Adrenal gland (tissue), 12 donors: ENCODE results near the gene CPSF4. TPM values are rescaled to one million over a fixed set of nuclear protein-coding genes. Genes with fewer than 3 reads are reported as not detected.

ENCODE experiments used
- DNase-seq, 7 donors: peaks; one replicate each; pipeline ENCODE4 v3.0.0-alpha.2; 2019 to 2020
- H3K27ac ChIP-seq, 5 donors: fragments of 200-600 bp; sonication (generic) in 4 of 5; 1 replicate in 3 of 5; 2 replicates in 2 of 5; pipeline versions ENCODE4 v1.5.1 to v1.8.0; 2016 to 2020; ENCODE audit warnings: mild to moderate bottlenecking in 1 of 5
- H3K27me3 ChIP-seq: fragments of 200-600 bp; 2 replicates; pipeline ENCODE4 v1.8.0; 2021
- H3K36me3 ChIP-seq, 2 donors: fragments of 200-600 bp; replicated peaks in 1 of 2; 1 replicate in 1 of 2; 2 replicates in 1 of 2; pipeline versions ENCODE4 v1.5.1 to v1.8.0; 2018 to 2022
- H3K4me1 ChIP-seq, 2 donors: fragments of 200-600 bp; replicated peaks in 1 of 2; 1 replicate in 1 of 2; 2 replicates in 1 of 2; pipeline versions ENCODE4 v1.5.1 to v1.8.0; 2018 to 2021
- H3K4me3 ChIP-seq, 4 donors: fragments of 200-600 bp; sonication (generic) in 3 of 4; one replicate each; pipeline ENCODE4 v1.5.1; 2016 to 2018
- H3K9me3 ChIP-seq, 3 donors: fragments of 200-600 bp; sonication (generic) in 1 of 3; replicated peaks in 1 of 3; 1 replicate in 2 of 3; 2 replicates in 1 of 3; pipeline versions ENCODE4 v1.5.1 to v1.8.0; 2016 to 2021
- POLR2A ChIP-seq, 2 donors: fragments of 450-650 bp; IDR thresholded peaks; one replicate each; pipeline ENCODE4 v1.6.1; 2017; ENCODE audit warnings: antibody characterized with exemption in 2 of 2, mild to moderate bottlenecking in 2 of 2, moderate library complexity in 1 of 2
- WGBS, 4 donors: extraction: QIAGEN DNeasy Blood & Tissue Kit in 2 of 4; methylation state at CpG; one replicate each; pipeline versions ENCODE4 v1.1.5 to v1.1.7; 2013 to 2017; 5-methylcytosine and 5-hydroxymethylcytosine counted together
- intact Hi-C, 2 donors: fragments of 100-400 bp; cut with DNase I; formaldehyde crosslinking; loops; one replicate each; pipeline versions ENCODE4 v1.14.1 to v1.15.0; 2022 to 2023
- polyA plus RNA-seq, 3 donors: library from polyadenylated mRNA; stranded (reverse); fragments of 200-250 nt in 2 of 3; fragments of 350-450 nt in 1 of 3; fragmentation: Illumina TruSeq in 1 of 3; extraction: RNeasy Lipid Tissue Mini Kit (QIAGEN cat#74804) in 1 of 3; gene quantifications; one replicate each; pipeline ENCODE4 v1.2.3, GENCODE V29; 2013 to 2014
- total RNA-seq, 9 donors: library from RNA; depleted of rRNA in 4 of 9; stranded (reverse); fragments of >200 nt in 4 of 9; fragments of 120-200 nt in 1 of 9; fragmentation: NEBNext Ultra II Directional in 1 of 9; extraction: Animal tissue kit (Norgen Biotek cat#: 25700) in 1 of 9; gene quantifications; one replicate each; pipeline versions ENCODE4 v1.1.0 to v1.2.4, GENCODE V29; 2013 to 2023
- TF ChIP-seq, protein P1 (sequence below), 6 experiments: fragments of 450-650 bp in 4 of 6; fragments of 200-600 bp in 2 of 6; sonication (generic) in 1 of 6; IDR thresholded peaks; 1 replicate in 5 of 6; 2 replicates in 1 of 6; pipeline versions ENCODE4 v1.5.1 to v1.8.0; 2016 to 2021; ENCODE audit warnings: antibody characterized with exemption in 6 of 6, mild to moderate bottlenecking in 2 of 6, moderate library complexity in 1 of 6
- donor health status: healthy with polysubstance abuse.
- donor health status: Bipolar disorder and iron deficiency.
- donor health status: DM: yes; HTN: yes; CAD: no.
- donor health status: DM: no; HTN: no; CAD: no.
- donor health status: DM: no; HTN: no; CAD: no.
- donor health status: DM: yes; HTN: yes; CAD: no.

Gene CPSF4
- total and polyA plus RNA-seq, 12 donors = 16.0 to 40.5 (median 28.0) TPM

DNA sequence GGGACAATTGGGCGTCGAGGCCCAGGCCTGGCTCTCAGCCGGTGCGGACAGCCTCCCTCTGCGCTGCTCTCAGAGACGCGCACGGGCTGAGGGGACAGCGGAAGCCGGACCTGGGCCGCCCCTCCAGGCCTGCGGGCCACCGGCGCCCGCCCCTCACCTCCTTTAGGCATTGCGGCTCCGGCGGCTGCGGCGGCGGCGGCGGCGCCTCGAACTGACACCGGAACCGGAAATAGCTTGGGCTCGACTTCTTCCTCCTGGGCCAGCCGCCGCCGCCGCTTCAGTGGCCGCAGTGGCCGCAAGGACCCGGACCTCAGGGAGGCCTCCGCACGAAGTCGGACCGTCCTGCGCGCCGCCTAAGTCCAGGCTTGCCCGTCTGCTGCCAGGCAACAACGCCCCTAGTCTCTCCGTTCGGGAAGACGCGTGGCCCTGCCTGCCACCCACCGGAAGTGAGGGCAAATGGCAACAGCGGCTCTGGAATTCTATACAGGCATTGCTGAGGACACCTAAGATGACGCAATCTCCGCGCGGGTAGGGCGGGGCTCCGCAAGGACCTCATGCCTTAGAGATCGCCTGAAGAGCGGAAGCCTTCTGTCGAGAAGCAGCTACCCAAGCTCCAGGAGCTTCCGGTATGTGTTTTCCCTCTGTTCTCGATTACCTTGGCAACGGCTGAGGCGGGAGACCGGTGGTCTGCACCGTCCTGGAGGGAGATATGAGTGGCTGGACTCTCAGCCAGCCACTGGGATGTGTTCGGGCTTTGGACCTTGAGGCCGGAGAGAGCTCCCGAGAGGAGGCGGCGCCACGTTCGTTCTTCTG, 30.2 kb upstream of the CPSF4 start, which contains the start of the genes BUD31 and PDAP1:
Gene BUD31 (plus strand): TSS at position 591 of the 813 bp plus-strand sequence. CDS start 2,124 bp downstream, outside the sequence.
Gene PDAP1 (minus strand): TSS at position 219 of the 813 bp plus-strand sequence. CDS start 49 bp downstream, at position 170.
- peak within 1 kb of the TSS; percentile 91 to 99 (median 92) for H3K27ac ChIP-seq
- H3K36me3 ChIP-seq = peaks cover 0 to 41% of the 10 kb centered on the region in 2 donors
- intact Hi-C loops = no loop called here
- peak; percentile 69 to 94 for TF ChIP-seq POLR2A (IDR thresholded peaks at IDR 0.05)
- TF ChIP-seq, protein P1, sequence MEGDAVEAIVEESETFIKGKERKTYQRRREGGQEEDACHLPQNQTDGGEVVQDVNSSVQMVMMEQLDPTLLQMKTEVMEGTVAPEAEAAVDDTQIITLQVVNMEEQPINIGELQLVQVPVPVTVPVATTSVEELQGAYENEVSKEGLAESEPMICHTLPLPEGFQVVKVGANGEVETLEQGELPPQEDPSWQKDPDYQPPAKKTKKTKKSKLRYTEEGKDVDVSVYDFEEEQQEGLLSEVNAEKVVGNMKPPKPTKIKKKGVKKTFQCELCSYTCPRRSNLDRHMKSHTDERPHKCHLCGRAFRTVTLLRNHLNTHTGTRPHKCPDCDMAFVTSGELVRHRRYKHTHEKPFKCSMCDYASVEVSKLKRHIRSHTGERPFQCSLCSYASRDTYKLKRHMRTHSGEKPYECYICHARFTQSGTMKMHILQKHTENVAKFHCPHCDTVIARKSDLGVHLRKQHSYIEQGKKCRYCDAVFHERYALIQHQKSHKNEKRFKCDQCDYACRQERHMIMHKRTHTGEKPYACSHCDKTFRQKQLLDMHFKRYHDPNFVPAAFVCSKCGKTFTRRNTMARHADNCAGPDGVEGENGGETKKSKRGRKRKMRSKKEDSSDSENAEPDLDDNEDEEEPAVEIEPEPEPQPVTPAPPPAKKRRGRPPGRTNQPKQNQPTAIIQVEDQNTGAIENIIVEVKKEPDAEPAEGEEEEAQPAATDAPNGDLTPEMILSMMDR (IDR thresholded peaks at IDR 0.05) = peak in 3 of 6 experiments; percentile 24 to 49 (median 37)
- WGBS, 4 donors = 0 to 1% (median 0%) methylated on average over 6 to 72 of the region's 72 CpGs
- no peaks in the 10 kb centered on the region for H3K27me3 ChIP-seq
- no peaks in the 10 kb centered on the region for H3K9me3 ChIP-seq
- DNase-seq = peak; percentile 91 to 98 (median 94)
- peak within 1 kb of the TSS; percentile 75 to 99 (median 91) for H3K4me3 ChIP-seq
- peaks cover 16 to 46% of the 10 kb centered on the region in 2 donors for H3K4me1 ChIP-seq

DNA sequence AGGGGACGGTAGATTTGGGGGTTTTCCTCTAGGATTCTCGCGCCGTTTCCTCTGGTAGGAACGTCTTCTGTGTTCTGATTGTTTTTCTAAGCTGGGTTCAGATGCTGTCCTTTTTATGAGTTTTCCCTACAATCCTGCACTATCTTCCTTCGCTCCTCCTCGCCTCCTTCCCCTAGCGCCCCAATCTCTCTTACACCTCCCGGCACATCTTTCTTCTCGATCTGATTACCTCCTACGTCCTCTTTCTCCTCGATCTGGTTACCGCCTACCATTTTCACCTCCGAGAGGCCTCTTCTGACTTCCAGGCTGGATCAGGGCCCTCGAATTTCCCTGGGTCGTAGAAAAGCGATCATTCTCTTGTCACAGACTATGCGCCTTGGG, 29.6 kb upstream of the CPSF4 start:
- WGBS, 4 donors = 0 to 1% (median 1%) methylated on average over 18 of the region's 18 CpGs
- peaks cover 0 to 43% of the 10 kb centered on the region in 2 donors for H3K36me3 ChIP-seq

DNA sequence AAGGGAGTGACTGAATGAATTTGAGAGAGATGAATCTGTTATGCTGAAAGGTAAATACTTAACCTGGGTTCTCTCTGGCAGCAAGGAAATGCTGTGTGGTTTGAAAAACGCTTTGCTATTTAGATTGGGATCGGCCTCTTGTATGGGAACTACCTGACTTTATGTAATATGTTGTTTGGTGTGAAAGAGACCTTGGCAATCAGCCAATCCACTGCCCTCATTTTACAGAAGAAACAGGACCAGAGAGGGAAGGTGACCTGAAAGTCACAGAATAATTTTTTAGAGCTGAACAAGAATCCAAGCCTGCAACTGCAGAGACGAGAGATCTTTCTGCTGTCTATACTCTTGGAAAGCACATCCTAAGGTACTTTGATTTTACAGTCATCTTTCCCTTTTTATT, 28.9 kb upstream of the CPSF4 start:
- H3K27me3 ChIP-seq = no peaks in the 10 kb centered on the region
- peak overlapping the region in 3 of 5 donors; percentile 91 to 99 (median 98) for H3K27ac ChIP-seq
- H3K4me1 ChIP-seq = peaks cover 16 to 39% of the 10 kb centered on the region in 2 donors
- H3K9me3 ChIP-seq = no peaks in the 10 kb centered on the region
- no peak for TF ChIP-seq POLR2A (IDR thresholded peaks at IDR 0.05)
- TF ChIP-seq, protein P1 (IDR thresholded peaks at IDR 0.05) = no peak
- no peak for DNase-seq
- H3K4me3 ChIP-seq = peak overlapping the region in 2 of 4 donors; percentile 83 to 99
- intact Hi-C loops = no loop called here
- WGBS, 4 donors = 22 to 31% (median 24%) methylated on average over 3 of the region's 3 CpGs
- peaks cover 0 to 44% of the 10 kb centered on the region in 2 donors for H3K36me3 ChIP-seq

More for the DNA sequence above, 29.6 kb upstream of the CPSF4 start:
- no peak for TF ChIP-seq POLR2A (IDR thresholded peaks at IDR 0.05)
- TF ChIP-seq, protein P1 (IDR thresholded peaks at IDR 0.05) = no peak
- H3K27me3 ChIP-seq = no peaks in the 10 kb centered on the region
- intact Hi-C loops = no loop called here
- H3K9me3 ChIP-seq = no peaks in the 10 kb centered on the region
- peak overlapping the region; percentile 91 to 99 (median 92) for H3K27ac ChIP-seq
- DNase-seq = peak in 1 of 7 donors; percentile 38
- H3K4me1 ChIP-seq = peaks cover 16 to 46% of the 10 kb centered on the region in 2 donors
- H3K4me3 ChIP-seq = peak overlapping the region; percentile 10 to 99 (median 91)

DNA sequence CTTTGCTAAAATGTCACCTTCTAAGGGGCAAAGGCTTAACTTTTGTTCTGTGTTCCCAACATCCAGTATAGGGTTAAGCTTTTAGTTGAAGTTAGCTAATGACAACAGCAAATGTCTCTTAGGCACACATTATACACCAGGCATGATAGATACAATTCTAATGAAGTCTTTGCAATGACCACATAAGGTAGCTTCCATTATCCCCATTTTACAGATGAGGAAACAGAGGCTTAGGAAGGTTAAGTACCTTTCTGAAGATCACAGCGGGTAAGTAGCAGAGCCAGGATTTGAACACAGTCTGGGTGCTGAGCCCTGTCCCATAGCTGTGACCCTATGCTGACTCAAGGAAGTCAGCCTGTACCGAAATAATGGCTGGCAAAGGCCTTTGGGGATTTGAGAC, 28.1 kb upstream of the CPSF4 start:
- no peaks in the 10 kb centered on the region for H3K27me3 ChIP-seq
- no peaks in the 10 kb centered on the region for H3K9me3 ChIP-seq
- H3K4me3 ChIP-seq = no peak overlapping the region
- no peak for TF ChIP-seq POLR2A (IDR thresholded peaks at IDR 0.05)
- TF ChIP-seq, protein P1 (IDR thresholded peaks at IDR 0.05) = no peak
- peaks cover 16 to 34% of the 10 kb centered on the region in 2 donors for H3K4me1 ChIP-seq
- intact Hi-C loops = no loop called here
- no peak overlapping the region for H3K27ac ChIP-seq
- DNase-seq = no peak
- H3K36me3 ChIP-seq = peaks cover 0 to 52% of the 10 kb centered on the region in 2 donors
- 79 to 100% (median 96%) methylated on average over 2 of the region's 2 CpGs for WGBS, 4 donors
